ENCODE results near the gene ZDHHC11.
A peak's percentile ranks its signal among the peaks of the same experiment; 100 is the strongest.
"Not testable (repeated sequence)": the region's sequence is repeated elsewhere in the genome, so short reads cannot be mapped to it uniquely, and the experiment has no call there.

ZDHHC11 gene

DNA sequence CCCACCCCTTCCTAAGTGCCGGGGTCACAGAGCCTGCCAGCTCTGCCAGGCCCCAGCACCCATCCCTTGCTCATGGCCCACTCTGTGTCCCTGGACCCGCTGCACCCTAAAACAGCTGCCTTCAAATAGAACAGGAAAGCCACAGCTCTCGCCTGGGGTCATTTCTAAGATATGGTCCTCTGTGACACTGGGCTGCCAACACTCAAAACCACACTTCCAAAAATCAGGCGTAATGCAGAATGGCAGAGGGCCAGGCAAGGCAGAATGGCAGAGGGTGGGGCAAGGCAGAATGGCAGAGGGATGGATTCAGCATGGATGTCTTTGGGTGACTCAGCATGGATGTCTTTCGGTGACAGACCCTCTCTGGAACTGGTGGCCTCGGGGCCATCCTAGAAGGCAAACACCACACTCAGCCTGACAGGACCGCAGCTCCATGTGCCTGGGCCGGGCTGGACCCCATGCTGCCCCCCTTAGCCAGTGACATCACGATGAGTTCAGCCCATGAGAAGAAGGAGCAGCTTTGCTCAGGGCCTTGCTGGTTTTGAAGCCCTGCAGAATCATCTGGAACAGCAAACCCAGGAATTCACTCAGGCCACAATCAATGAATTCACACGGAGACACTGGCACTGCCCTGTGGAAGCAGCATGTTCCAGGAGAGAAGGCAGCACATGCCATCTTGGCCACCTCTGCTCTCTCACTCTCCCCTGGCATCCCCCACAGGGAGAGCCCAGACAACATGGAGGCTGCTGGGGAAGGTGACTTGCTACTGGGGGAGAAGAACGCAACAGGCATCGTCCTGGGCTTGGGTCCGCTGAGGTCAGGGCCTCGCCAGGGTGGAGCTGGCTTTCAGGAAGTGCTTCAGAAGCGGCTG lies 9.0 kb downstream of the ZDHHC11 start:
- peak overlapping the region; percentile 42 for H3K27ac ChIP-seq
- CTCF ChIA-PET; POLR2A ChIA-PET (ENCODE audit: low non-redundant PET); DNase-seq (ENCODE audit: low spot score): not testable (repeated sequence)

DNA sequence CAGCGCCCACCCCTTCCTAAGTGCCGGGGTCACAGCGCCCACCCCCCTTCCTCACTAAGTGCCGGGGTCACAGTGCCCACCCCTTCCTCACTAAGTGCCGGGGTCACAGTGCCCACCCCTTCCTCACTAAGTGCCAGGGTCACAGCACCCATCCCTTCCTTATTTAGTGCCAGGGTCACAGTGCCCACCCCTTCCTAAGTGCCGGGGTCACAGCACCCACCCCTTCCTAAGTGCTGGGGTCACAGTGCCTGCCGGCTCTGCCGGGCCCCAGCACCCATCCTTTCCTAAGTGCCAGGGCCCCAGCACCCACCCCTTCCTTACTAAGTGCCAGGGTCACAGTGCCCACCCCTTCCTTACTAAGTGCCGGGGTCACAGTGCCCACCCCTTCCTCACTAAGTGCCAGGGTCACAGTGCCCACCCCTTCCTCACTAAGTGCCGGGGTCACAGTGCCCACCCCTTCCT lies 9.8 kb downstream of the ZDHHC11 start:
- POLR2A ChIA-PET (ENCODE audit: low non-redundant PET); DNase-seq (ENCODE audit: low spot score); CTCF ChIA-PET: not testable (repeated sequence)
- peak overlapping the region; percentile 74; the same call in 1 of the 2 replicates for H3K27ac ChIP-seq

DNA sequence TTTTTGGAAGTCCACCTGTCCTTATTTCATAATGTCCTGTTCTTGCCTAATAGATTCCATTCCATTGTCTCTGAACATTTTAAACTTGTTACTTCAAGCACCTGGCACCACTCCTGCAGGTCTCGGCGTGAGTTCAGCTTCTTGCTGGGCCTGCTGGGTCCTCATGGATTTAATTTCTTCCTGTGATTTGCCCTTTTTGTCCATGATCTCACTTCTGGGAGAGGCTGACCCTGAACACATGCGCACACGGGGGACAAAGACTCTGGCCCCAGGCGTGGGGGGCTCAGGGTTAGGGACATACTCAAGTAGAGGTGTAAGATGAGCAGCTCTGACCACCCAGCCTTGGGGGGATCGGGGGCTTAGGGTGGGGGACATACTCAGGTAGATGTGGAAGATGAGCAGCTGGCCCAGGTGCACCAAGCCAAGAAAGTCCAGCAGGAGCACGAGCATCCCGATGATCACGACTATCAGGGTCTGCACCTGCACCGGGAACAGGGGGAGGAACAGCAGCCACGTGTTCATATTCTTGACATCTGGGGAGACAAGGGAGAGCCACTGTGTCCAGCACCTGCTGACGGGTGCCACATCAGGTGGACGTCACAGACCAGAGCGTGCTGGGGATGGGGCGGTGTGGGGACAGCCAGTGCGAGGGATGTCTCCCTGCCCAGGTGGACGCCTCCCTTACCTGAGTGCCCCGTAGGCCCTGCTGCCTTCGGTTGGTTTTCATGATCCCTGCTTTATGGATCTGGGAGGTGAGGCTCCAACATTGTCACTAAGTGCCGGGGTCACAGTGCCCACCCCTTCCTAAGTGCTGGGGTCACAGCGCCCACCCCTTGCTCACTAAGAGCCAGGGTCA lies 10.4 kb downstream of the ZDHHC11 start:
- POLR2A ChIA-PET (ENCODE audit: low non-redundant PET): not testable (repeated sequence)
- DNase-seq (ENCODE audit: low spot score): peak; percentile 40
- peak overlapping the region; percentile 74 for H3K27ac ChIP-seq
- CTCF ChIA-PET: interaction anchor here (0.6 kb wide), 1 partner anchor 251 kb away, joined by 4 read pairs; no protein-coding TSS in a partner anchor

- CTCF ChIA-PET; POLR2A ChIA-PET (ENCODE audit: low non-redundant PET); DNase-seq (ENCODE audit: low spot score): not testable (repeated sequence)
- H3K27ac ChIP-seq: peak overlapping the region; percentile 31
Measured at GRCh38 chr5:838431-838851, 12.3 kb downstream of the ZDHHC11 start.

DNA sequence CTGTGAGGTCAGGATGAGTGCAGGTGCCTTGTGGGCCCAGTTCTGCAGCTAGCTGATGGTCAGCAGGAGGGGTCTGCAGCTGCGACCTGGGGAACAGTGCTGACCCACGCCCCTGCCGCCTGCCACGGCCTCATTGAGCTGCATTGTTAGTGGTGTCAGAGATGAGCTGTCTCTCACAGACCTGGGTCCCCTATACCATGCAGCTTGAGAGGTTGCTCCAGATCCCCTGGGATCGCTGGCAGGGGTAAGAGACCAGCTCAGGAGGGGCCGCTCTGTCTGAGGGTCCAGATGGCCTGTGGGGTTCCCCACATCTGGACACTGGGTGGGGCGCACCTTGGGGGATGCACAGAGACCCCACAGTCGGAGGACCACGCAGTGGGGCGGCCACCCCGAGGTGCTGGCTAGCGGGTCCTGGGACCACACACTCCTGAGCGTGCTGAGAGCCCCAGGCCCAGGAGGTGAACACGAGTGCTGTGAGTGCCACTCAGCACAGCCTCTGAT lies 13.1 kb downstream of the ZDHHC11 start:
- H3K27ac ChIP-seq; POLR2A ChIA-PET (ENCODE audit: low non-redundant PET); CTCF ChIA-PET; DNase-seq (ENCODE audit: low spot score): not testable (repeated sequence)

GRCh38 chr5:835933-836612 lies 14.7 kb downstream of the ZDHHC11 start:
- CTCF ChIA-PET; H3K27ac ChIP-seq; POLR2A ChIA-PET (ENCODE audit: low non-redundant PET); DNase-seq (ENCODE audit: low spot score): not testable (repeated sequence)

GRCh38 chr5:834013-834412 lies 16.8 kb downstream of the ZDHHC11 start:
- CTCF ChIA-PET, H3K27ac ChIP-seq: not testable (repeated sequence)

DNA sequence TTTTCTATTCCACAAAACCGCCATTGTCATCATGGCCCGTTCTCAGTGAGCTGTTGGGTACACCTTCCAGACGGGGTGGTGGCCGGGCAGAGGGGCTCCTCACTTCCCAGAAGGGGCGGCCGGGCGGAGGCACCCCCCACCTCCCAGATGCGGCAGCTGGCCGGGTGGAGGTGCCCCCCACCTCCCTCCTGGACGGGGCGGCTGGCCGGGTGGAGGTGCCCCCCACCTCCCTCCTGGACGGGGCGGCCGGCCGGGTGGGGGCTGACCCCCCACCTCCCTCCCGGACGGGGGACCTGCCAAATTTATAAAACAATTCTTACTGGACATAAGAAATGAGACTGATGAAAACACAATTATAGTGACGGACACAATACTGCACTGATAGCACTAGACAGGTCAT lies 22.6 kb downstream of the ZDHHC11 start:
- DNase-seq (ENCODE audit: low spot score); H3K27ac ChIP-seq; CTCF ChIA-PET; POLR2A ChIA-PET (ENCODE audit: low non-redundant PET): not testable (repeated sequence)

More at GRCh38 chr5:834013-834412, 16.8 kb downstream of the ZDHHC11 start:
- DNase-seq (ENCODE audit: low spot score); POLR2A ChIA-PET (ENCODE audit: low non-redundant PET): not testable (repeated sequence)

DNA sequence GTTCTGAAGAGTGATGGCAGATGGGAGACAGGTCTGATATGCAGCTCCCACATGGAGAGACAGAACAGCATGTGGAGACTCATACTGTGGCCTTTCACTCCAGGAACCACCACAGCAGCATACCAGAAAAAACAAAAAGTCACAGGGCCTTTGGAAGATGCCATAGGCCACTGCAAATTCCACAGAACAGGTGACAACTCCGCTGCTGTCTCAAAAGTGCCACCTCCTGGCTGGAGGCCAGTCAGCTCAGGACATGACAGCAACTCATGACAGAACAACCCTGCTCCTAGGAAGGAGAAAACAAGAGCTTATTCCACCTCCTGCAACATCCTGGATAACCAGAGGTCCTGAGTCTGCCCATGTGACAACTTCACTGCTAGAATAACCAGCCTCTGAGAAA lies 25.2 kb downstream of the ZDHHC11 start:
- CTCF ChIA-PET; POLR2A ChIA-PET (ENCODE audit: low non-redundant PET); H3K27ac ChIP-seq; DNase-seq (ENCODE audit: low spot score): not testable (repeated sequence)

DNA sequence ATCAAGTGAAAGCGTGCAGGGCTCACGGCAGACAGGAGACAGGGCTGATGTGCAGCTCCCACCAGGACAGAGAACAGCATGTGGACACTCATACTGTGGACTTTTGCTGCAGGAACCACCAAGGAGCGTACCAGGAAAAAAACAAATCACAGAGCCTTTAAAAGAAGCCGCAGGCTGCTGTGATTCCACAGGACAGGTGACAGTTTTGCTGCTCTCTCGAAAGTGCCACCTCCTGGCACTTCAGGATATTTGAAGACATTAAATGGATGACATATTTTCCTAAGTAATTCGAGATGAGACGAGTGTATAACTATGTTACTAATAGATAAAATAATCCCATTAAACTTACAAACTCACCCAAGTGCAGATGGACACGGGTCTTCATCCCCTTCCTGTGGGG lies 29.3 kb downstream of the ZDHHC11 start:
- ChIA-PET POLR2A (ENCODE audit: low non-redundant PET) (no interaction called here), CTCF (no interaction called here)
- no peak overlapping the region for H3K27ac ChIP-seq
- TF ChIP-seq, protein P1, sequence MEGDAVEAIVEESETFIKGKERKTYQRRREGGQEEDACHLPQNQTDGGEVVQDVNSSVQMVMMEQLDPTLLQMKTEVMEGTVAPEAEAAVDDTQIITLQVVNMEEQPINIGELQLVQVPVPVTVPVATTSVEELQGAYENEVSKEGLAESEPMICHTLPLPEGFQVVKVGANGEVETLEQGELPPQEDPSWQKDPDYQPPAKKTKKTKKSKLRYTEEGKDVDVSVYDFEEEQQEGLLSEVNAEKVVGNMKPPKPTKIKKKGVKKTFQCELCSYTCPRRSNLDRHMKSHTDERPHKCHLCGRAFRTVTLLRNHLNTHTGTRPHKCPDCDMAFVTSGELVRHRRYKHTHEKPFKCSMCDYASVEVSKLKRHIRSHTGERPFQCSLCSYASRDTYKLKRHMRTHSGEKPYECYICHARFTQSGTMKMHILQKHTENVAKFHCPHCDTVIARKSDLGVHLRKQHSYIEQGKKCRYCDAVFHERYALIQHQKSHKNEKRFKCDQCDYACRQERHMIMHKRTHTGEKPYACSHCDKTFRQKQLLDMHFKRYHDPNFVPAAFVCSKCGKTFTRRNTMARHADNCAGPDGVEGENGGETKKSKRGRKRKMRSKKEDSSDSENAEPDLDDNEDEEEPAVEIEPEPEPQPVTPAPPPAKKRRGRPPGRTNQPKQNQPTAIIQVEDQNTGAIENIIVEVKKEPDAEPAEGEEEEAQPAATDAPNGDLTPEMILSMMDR (conservative IDR thresholded peaks at IDR 0.05; ENCODE audit: low read depth): no peak
- DNase-seq (ENCODE audit: low spot score): no peak

DNA sequence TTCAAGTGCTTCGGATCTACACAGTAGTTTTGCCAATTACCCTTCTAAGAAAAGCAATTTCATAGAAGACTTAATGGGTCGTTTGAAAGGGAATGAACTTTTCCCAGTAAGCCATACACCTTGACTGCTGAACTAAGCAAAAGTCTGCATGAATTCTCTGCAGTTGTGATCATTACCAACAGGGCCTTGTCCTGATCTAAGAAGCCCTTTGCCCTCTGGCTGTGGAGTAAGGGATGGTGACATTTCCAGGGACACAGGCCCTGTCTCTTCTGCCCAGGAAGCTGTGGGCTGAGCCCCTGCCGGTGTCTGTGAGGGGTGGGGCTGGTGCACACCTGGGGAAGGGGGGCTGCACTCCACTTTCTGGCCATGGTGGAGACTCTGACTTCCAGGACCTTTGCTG lies 30.5 kb downstream of the ZDHHC11 start:
- CTCF ChIA-PET: no interaction called here
- no peak for DNase-seq (ENCODE audit: low spot score)
- no peak overlapping the region for H3K27ac ChIP-seq
- TF ChIP-seq, protein P1 (conservative IDR thresholded peaks at IDR 0.05; ENCODE audit: low read depth): no peak
- POLR2A ChIA-PET (ENCODE audit: low non-redundant PET): no interaction called here
